UCSD-AML1 (cell line): ENCODE data around the gene STK39.

ENCODE experiments used
- DNase-seq: peaks from one replicate; lab custom pipeline; 2025; ENCODE audit not compliant: unreplicated experiment; lab: John Stamatoyannopoulos, UW

Gene STK39

GRCh38 chr2:168160897-168161296, 86.5 kb downstream of the STK39 start:
- no peak for DNase-seq

DNA sequence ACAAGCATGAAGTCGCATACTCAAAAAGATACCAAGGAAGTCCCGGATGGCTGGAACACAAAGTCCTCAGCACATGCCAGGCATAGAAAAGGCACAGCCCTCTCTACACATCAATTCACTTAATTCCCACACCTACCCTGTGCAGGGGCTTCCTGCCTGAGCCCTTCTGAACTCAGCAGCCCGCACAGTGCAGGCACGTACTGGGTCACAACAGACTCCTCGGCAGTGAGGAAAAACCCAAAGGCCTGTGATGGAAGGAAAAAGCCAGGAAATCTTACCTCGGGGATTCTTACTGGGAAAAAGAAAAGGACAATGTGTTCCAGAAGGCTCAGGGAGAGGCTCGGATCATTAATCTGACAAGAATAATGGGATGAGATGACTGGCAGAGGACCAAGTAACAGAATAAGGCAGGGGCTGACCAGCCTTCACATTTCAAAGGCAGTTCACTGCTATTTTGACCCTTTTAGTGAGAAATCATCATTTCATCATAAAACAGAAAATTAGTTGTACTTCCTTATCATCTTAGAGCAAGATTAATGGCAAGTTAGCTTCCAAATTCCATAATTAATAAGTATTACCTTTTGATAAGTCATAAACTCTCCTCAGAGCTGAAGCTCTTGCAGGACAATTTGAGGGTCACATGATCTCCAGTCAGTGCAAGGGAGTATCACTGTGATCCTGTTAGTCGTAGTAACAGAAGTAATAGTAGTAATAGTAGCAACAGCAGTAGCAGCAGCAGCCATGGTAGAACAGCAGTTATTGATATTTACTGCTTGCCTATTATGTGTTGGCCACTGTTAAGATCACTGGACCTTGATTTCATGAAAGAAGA, 87.4 kb downstream of the STK39 start:
- DNase-seq, result no peak

DNA sequence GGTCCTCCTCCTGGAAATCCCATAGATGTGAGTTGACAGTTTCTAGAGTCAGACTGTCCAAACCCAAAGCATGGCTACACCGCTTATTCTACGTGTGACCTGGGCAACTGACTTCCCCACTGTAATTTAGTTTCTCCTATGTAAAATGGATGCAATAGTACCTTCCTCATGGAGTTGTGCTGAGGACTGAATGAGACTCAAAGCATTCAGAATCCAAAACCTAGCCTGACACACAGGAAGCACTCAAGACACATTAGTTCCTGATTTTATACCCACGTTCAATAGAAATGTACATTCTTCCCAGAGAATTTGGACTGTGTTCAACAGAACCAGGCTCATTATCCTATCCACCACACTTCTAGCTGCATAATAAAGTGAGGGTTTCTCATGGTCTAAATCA, 88.8 kb downstream of the STK39 start:
- no peak for DNase-seq

DNA sequence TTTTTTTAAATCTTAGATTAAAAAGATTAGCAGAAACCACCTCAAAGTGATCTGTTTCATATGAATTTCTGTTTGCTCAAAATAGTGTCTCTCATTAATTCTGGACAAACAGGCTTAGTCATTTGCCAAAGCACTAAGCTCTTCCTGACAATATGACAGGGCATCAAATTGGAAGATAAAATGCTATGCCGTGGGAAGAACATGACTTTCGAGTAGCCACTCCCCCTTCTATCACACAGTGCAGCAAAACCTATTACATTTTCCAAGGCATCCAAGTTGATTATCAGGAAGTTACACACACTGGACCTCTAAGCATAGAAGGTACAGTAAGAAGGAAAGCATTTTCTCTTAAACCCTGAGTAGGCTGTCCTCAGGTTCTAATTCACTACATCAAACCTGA, 89.5 kb downstream of the STK39 start:
- no peak for DNase-seq

- DNase-seq, result no peak
Observed at GRCh38 chr2:168157070-168157469, 90.3 kb downstream of the STK39 start.

DNA sequence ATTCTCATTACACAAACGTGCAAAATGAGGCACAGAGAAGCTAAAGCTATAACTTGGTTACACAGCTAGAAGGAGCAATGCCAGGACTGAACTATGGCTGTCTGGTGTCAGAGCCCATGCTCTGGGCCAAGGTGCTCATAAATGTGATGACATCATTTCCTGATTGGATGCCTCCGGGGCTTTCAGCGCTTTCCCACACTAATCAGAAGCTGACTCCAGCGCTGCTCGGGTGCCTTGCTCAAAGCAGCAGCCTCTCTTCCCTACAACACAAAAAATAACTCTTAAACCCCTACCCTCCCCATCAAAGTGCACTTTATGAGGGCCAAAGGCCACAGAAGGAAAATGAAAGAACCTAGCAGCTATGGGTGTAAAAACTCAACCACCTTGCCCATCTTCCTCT, 90.7 kb downstream of the STK39 start:
- DNase-seq, result no peak

DNA sequence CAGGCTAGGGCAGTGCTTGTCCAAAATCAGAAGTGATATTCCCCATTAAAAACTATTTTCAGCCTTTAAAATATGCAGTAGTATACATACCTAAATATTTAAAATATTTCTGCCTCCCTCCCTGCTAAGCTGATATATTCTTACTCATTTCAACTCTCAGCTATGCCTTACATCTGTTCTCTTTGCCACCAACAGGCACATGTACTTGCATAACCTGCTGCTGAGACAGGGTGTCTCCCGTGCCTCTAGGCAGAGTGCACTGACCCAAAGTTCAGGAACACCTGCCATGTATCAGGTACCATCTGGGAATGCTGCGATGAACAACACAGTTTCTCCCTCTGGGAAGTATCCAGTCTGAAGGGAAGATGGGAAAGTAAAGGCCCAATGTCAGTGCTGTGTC, 91.7 kb downstream of the STK39 start:
- DNase-seq, result no peak

DNA sequence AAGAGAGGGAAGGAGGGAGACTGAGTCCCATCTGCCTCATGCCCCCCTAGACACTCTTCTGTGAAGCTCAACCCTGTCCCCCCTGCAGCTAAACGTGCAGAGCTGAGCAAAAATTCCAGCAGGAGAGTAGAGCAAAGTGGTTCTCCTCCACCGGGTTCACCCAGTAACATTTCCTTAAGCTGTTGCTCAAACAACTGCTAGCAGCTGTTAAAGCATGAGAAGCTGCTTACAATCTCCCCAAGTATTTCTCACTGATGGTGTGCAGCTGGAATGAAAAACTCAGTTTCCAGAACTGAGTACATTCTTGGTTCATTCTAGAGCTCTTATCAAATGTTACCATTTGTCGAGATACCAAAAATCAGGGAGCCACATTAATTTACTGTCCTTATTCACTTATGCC, 92.3 kb downstream of the STK39 start:
- no peak for DNase-seq

DNA sequence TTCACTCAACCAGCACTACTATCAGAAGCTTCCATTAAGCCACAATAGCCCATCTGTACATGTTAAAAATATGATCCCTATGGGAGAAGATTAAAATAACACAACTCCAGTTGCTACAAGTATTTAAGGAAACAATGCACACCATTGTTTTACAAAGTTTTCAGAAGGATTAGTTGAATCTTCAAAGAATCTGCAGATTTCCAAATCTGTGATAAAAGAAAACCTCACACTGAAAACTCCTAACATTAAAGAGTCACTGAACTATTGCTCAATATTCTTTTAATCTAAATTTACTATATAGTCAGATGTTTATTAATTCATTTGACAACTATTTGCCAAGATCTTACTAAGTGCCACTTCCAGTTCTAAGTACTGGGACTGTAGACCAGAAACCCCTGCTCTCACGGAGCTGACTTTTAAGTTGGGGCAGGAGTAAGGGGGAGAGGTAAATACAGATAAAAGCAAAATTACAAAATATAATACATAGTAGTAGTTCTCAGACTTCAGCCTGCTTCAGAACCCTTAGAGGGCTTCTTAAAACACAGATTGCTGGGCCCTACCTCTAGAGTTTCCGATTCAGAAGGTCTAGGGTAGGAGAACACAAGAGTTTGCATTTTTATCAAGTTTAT, 94.4 kb downstream of the STK39 start:
- DNase-seq, result no peak

DNA sequence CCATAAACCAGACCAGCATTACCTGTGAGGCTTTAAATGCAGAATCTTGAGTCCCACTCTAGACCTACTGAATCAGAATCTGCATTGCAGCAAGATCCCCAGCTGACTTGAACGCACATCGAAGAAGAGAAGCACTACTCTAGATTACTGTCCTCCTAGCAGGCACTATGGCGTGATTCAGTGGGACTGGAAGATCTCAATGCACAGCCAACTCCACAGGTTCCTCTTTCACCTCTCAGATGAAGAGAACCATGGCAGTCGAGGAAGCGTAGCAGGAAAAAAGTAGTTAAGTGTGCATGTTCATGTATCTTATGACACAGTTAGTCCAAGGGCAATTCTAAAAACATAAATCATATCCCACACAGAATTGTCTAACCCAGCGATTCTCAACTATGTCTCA, 97.4 kb downstream of the STK39 start:
- no peak for DNase-seq

GRCh38 chr2:168149150-168149974, 98.0 kb downstream of the STK39 start:
- DNase-seq, result no peak

GRCh38 chr2:168147830-168148794, 99.3 kb downstream of the STK39 start:
- no peak for DNase-seq

DNA sequence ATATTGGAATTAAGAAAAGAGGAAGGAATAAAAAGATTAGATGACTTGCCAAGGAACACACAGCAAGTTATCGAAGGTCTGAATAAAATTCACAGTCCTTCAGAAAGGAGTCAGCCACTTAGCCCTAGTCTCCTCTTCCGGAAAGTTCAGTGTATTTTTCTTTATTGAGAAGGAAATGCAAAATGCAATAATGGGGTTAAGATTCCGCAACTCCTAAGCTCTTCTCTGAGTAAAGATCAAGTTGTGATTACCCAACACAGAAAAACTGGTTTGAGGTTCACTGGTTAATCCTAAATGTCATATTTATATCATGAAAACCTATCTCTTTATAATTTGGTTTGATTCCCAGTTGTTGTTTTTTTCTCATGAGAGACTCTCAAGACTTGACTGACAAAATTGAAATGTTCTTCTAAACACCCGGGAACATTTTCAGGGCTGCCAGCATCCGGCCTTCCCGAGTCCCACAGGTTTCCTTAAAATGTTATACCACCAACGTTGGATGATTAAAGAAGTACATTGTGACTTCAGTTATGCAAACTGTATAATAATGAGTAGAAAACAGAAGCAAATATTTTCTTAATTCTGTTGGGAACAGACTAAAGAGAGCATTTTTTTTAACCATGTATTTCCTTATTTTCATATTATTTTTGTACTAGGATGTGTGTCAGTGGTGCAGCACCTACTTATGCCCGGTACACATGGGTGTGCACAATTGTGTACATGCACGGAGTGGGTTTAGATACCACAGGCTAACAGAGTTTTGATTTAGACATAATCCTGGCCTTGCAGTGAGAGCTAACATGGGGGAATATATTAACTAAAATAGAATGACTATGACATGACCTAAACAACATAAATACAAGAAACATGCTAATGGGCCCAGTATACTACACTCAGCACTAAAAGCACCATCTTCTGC, 100.2 kb downstream of the STK39 start:
- DNase-seq, result no peak

DNA sequence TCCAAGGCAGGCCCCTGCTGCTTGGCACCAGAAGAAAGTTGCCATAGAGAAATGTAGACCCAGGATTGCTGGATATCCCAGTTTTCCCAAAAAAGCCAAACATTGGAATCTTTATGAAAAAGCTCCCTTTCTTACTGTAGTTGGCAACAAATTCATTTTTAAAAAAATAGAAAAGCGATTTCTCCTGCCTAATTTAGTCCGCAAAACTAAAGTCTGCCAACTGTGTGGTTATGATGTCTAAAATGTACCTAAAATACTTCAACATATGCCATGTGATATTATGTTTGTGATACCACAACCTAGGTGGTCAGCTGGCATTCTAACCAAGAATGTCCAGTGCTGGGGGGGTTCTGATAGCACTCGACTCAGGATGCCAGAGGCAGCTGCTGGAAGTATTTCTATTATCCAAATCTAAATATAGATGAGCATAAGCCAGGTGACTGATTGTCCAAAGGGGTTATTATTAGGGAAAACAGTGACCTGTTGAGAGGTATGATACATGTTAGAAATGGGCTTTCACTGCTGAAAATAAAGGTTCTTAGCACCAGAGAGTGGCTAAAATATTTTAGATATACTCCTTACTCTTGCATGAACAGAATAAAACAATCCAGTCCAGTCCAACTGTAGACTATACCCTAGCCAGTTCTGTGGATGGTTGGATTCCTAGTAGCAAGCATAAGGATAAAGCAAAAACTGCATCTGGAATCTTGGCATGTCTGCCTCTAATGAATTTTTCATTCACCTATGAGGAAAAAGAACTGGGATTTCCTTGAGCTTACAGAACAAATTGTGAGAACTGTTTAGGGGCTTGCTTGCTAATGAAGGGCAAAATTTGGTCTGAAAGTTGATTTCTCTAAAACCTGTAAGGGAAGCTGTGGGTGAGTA, 101.7 kb downstream of the STK39 start:
- no peak for DNase-seq

- DNase-seq, result no peak
Observed at GRCh38 chr2:168145011-168145410, 102.4 kb downstream of the STK39 start.

- DNase-seq, result no peak
Observed at GRCh38 chr2:168143813-168144212, 103.6 kb downstream of the STK39 start.

DNA sequence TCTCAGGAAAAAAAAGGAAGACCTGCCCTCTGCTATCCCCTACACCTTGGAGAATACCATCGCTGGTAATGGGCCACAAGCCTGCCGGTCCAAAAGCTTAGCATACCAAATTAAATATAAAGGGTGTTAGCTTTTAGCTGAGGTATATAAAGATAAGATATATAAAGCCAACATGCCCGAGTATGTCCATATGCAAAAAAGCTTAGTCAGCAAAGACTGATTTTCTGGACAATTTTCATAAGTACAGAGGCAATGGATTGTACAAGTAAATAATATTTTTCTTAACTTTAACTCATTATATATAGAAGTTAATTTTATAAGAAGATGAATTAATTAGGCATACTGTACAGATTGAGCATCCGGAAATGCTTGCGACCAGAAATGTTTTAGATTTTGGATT, 106.5 kb downstream of the STK39 start:
- DNase-seq, result no peak

- DNase-seq, result no peak
Observed at GRCh38 chr2:168139852-168140251, 107.5 kb downstream of the STK39 start.

DNA sequence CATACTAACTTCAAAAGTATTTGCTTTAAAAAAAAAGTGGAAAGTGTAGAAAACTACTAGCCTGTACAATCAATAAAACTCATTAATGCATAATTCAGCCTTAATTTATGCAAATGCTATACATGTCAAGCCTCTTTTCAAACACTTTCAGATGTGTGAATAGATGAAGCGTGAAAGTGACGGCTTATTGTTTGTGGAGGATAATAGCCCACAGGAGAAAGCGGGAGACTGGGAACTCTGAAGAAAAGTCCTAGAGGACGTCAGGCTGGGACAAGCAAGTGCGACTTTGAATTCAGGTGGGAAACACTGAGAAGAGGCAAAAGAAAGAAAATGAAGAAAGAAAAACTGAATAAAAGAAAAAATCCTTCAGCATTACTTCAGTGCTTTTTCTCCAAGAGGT, 108.5 kb downstream of the STK39 start:
- DNase-seq, result no peak
